NCI-H446 treated with DMSO at 0.1 percent for 48 hours (cell line): ENCODE measurements around the gene ARHGEF10L.

Source experiments
- DNase-seq: peaks from one replicate; lab custom pipeline; 2025; lab: John Stamatoyannopoulos, UW

ARHGEF10L gene

GRCh38 chr1:17523321-17524041 is 16.0 kb upstream of the ARHGEF10L start:
- no peak for DNase-seq

- DNase-seq: no peak
Measured at GRCh38 chr1:17524645-17525044, 14.9 kb upstream of the ARHGEF10L start.

DNA sequence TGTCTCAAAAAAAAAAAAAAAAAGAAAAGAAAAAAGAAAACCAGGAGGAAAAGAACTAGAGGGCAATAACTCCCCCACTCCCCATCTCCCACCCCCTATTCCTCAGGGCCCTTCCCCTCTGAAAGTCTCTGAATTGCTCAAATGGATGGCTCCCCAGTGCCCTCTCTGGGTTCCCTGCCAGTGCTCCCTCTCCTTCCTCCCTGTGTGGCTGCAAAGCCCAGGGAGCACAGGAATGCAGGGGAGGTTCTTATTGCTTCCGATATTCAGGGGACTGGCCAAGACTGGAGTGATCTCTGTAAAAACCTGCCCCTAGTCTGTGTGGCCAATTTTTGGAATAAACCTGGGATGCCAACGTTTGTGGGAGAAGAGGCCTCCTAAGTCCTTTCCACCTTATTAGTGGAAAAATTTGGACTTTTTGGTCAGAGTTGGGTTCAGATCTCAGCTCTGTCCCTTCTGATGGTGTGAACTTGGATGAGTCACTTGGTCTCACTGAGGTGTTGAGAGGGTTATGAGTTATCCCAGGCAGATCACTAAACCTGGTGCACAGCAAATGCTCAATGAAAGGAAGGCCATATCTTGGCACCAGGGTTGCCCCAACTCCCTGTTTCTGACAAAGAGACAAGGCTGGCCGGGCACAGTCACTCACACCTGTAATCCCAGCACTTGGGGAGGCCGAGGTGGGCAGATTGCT is 13.4 kb upstream of the ARHGEF10L start:
- DNase-seq: no peak

- no peak for DNase-seq
Measured at GRCh38 chr1:17527036-17527914, 12.2 kb upstream of the ARHGEF10L start.

- DNase-seq: no peak
Measured at GRCh38 chr1:17529381-17529780, 10.1 kb upstream of the ARHGEF10L start.

DNA sequence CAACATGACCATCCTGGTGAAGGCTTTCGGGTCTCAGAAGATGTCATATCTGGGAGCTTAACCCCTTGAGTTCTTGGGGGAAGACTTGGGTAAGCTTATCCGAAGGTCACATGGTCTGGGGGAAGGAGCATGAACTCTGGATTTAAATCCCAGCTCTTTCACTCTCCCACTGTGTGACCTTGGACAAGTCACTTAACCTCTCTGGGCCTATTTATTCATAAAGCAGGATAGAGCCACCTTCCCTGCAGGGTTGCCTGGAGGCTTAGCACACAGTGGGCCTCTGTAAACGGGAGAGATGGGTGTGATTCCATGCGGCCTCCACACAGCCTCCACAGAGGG is 8.2 kb upstream of the ARHGEF10L start:
- DNase-seq: no peak

DNA sequence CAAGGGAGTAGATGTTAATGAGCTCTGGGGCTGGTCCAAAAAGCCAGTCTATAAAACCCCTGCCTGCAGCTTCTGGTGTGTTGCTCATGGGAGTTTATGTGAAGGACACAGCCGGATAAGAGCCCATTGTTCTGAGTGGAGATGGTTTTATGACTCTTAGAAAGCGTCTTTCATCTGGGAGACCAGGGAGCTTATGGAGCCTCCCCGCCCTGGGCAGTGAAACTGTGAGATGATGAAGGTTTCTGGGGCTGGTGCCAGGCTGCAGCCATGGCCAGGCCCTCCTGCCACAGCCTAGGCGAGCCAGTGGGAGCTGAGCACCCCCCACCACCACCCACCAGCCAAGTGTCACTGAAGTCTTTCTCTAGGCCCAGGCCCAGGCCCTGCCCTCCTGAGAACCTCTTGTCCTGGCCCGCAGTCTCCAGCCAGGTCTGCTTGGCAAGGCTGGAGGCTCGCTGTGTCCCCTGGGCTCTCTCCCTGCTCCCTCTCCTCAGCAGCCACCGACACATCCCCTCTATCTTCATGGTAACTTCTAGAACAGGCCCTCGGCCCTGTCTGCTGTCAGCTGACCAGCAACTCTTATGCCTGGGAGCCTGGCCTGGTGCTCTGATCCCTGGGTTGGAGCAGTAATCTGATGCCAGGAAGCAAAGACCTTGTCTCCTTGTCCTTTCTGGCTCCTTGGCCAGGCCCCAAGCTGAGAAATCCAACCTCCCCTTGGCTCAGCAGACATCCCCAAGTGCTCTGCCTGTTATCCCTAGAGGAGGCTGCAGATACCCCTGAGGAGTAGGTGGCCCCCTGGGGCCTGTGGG is 7.6 kb upstream of the ARHGEF10L start:
- peak; percentile 52 for DNase-seq

DNA sequence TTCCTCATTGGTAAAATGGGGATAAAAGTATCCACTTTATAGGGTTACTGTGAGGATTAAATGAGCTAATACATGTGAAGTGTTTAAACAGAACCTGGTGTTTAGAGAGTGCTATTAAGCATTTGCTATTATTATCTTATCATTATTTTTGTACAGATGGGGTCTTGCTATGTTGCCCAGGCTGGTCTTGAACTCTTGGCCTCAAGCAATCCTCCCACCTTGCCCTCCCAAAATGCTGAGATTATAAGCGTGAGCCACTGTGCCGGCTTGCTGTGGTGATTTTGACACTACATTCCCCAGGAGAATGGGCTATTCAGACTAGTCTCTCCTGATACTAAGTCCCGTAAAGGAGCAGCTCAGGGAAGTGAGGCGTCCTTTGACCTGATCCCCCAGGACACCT is 6.3 kb upstream of the ARHGEF10L start:
- no peak for DNase-seq

DNA sequence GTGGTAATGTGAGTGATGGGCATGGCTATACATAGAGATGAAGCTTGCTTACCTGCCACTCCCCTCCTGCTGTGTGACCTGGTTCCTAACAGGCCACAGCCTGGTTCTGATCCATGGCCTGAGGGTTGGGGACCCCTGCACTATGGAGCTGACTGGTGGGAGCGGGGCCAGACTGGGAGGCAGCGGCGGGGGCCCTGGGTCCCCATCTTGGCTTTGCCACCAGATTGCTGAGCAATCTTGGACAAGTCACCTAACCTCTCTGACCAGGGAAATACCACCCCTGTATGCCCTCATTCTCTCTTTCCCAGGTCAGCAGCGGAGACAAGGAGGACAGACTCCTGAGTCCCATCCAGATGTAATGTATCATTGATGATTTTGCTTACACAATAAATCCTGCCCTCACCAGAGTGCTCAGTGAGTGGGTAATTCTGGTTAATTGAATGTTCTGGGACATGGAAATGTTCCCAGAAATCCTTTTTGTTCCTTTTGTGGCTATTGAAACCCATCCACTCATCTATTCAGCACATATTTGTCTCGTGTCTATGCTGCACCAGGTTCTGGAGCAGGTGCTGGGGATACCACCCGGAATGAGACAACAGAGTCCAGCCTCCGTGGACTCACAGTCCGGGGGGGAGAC is 4.1 kb upstream of the ARHGEF10L start:
- no peak for DNase-seq

DNA sequence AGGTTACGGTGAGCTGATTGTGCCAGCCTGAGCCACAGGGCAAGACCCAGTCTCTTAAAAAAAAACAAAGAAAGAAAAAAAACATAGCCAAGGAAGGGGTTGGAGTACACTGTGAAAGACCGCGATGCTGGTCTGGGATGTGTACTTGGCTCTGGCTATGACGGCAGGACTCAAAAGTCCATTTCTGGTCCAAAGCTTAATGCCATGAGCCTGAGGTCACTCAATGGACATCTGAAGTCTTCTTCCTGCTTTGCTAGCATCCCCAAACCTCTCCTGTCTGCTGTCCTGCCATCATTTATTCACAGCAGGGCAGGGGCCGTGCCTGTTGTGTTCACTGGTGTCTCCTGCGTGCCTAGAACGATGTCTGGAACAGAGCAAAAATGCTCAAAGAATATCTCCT is 1.5 kb upstream of the ARHGEF10L start:
- DNase-seq: no peak

GRCh38 chr1:17538428-17539117 is 925 bp upstream of the ARHGEF10L start:
- no peak for DNase-seq

- DNase-seq: no peak
Measured at GRCh38 chr1:17539118-17539476, 401 bp upstream of the ARHGEF10L start.

DNA sequence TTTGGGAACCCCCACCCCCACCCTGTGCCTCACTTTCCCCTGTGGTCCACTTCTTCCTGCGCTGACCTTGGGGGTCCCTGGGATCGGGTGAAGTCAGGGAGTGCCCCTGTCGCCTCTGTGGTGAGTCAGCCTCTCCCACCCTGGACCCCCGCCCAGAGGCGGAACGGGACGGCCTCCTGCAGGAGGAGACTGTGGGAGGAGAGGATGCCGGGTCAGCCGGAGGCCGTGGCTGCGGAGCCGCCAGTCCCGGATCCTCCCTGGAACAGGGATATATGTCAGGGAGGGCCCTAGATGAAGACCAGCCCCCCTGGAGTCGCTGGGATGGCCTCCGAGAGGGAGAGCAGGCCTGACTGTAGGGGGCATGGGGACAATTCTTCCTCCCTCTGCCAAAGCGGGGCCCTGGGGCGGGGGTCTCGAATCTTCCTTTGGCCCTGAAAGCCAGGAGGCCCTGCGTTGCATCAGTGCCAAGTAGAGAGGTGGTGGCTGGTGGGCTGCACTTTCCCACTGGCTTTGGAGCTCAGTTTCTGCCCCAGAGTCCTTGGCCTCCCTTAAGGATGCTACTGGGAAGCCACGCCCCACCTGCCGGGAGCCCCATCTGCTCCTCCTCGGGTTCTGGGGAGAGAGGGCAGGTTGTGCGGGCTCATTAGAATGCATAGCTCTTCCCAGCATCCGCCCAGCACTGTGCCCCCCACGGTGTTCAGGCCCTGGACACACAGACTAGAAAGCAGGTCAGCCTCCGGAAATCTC is 930 bp downstream of the ARHGEF10L start:
- peak; percentile 33 for DNase-seq

DNA sequence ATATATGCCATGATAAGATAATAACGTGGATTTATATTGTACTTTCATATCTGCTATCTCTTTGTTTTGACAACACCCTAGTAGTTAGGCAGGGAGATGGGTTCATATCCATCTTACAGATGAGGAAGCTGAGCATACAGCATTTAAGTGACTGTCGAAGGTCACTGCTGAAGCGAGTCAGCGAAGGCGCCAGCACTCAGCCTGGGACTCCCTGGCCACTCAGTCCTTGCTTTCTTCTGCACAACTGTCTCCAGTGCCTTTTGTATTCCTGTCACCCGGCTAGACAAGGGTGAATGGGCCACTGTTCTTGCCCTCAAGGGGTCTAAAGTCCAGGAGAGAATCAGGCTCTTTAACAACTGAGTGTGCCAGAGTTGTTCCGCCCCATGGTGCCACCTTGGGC is 3.1 kb downstream of the ARHGEF10L start:
- DNase-seq: no peak

DNA sequence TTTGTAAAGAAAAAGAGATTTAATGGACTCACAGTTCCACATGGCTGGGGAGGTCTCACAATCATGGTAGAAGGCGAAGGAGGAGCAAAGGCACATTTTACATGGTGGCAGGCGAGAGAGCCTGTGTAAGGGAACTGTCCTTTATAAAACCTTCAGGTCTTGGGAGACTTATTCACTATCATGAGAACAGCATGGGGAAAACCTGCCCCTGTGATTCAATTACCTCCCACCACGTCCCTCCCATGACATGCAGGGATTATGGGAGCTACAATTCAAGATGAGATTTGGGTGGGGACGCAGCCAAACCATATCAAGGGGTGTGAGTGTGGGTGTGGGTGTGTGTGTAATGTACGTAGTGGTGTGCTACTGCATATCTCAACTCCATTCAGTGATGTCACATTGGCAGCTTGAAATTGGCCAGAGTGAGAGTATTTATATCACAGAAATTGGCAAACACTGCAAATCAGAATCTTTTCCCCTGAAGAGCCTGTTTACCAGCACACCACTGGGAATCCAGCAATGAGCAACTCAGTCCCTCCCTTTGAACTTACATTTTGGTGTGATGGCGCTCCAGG is 5.4 kb downstream of the ARHGEF10L start:
- DNase-seq: no peak

DNA sequence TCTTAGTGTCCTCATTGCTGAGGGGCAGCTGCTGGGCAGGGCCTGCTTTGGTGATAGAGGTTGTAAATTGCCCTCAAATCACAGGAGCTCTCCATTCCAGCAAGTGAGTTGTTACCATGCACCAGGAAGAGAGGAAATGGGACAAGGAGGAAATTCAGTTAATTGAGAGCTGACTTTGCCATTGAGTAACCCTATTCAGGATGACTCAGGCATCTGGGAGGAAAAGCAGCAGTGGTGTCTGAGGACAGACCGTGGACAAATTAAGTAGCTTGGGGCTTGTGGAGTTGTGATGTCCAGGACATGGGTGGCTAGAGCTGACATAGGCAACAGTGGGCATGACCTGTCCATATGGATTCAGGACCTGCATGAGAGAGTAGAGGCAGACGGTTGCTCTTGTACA is 5.9 kb downstream of the ARHGEF10L start:
- no peak for DNase-seq

- DNase-seq: peak; percentile 23
Measured at GRCh38 chr1:17546946-17547670, 7.6 kb downstream of the ARHGEF10L start.

GRCh38 chr1:17549384-17549783 is 9.9 kb downstream of the ARHGEF10L start:
- no peak for DNase-seq
